Measurements from ENCODE around the gene AGR2.

DNA sequence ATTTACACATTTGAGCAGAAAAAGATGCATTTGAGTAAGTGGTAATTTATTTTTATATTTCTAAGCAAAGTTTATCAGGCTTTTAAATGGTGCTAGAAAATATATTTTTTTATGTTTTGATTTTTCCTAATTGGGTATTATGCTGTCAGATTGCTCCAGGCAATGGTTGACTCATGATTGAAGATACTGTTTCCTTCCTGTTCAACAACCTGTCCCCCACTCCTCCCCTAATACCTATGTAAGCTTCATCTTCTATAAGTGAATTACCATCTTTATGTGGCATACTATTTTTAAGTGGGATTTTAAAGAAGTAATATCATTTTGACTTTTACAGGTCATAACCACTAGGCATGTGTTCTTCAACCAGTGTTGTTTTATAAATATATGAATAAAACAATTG lies 29.8 kb downstream of the AGR2 start:
- TF ChIP-seq, protein P1, sequence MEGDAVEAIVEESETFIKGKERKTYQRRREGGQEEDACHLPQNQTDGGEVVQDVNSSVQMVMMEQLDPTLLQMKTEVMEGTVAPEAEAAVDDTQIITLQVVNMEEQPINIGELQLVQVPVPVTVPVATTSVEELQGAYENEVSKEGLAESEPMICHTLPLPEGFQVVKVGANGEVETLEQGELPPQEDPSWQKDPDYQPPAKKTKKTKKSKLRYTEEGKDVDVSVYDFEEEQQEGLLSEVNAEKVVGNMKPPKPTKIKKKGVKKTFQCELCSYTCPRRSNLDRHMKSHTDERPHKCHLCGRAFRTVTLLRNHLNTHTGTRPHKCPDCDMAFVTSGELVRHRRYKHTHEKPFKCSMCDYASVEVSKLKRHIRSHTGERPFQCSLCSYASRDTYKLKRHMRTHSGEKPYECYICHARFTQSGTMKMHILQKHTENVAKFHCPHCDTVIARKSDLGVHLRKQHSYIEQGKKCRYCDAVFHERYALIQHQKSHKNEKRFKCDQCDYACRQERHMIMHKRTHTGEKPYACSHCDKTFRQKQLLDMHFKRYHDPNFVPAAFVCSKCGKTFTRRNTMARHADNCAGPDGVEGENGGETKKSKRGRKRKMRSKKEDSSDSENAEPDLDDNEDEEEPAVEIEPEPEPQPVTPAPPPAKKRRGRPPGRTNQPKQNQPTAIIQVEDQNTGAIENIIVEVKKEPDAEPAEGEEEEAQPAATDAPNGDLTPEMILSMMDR (IDR thresholded peaks at IDR 0.05; ENCODE audit: poor library complexity), result no peak
- TF ChIP-seq EZH2 (IDR thresholded peaks at IDR 0.05; ENCODE audit: borderline replicate concordance), result no peak

All from hepatocyte (in vitro differentiated cells).